Muscle of leg (tissue), 16 donors: Measurements from ENCODE around the gene POLD4. TPM values are rescaled to one million over a fixed set of nuclear protein-coding genes. Genes with fewer than 3 reads are reported as not detected.
"Not testable (repeated sequence)": the region's sequence is repeated elsewhere in the genome, so short reads cannot be mapped to it uniquely, and the experiment has no call there.

Source experiments
- DNase-seq: peaks from one replicate; pipeline ENCODE4 v3.0.0; 2013
- H3K27ac ChIP-seq: one replicate; pipeline ENCODE4 v1.5.1; 2013; ENCODE audit warnings: mild to moderate bottlenecking, low read length, control low read depth
- H3K27me3 ChIP-seq: one replicate; pipeline ENCODE4 v1.6.1; 2013; ENCODE audit warnings: low read length; ENCODE audit not compliant: control insufficient read depth, insufficient read depth
- H3K36me3 ChIP-seq: one replicate; pipeline ENCODE4 v1.6.1; 2013; ENCODE audit warnings: low read length; ENCODE audit not compliant: control insufficient read depth, insufficient read depth
- H3K4me1 ChIP-seq: one replicate; pipeline ENCODE4 v1.6.1; 2013; ENCODE audit warnings: low read length; ENCODE audit not compliant: control insufficient read depth, insufficient read depth
- H3K4me3 ChIP-seq: one replicate; pipeline ENCODE4 v1.5.1; 2013; ENCODE audit warnings: low read length, control low read depth
- H3K9me3 ChIP-seq: replicated peaks from 2 replicates; pipeline ENCODE4 v1.6.1; 2013; ENCODE audit warnings: low read depth, low read length; ENCODE audit not compliant: control insufficient read depth
- WGBS: methylation state at CpG from one replicate; pipeline ENCODE4 v1.1.5; 2013; ENCODE audit warnings: missing lambda C conversion rate; ENCODE audit not compliant: insufficient coverage; 5-methylcytosine and 5-hydroxymethylcytosine counted together
- long read RNA-seq, 11 donors: transcript quantifications; one replicate each; lab custom pipeline, GENCODE V29; 2026
- polyA plus RNA-seq, 8 donors: library from polyadenylated mRNA; unstranded; fragments of 120-200 nt; gene quantifications; one replicate each; pipeline versions ENCODE4 v1.2.1 to v1.2.3, GENCODE V29; 2013; ENCODE audit warnings: inconsistent platforms in 1 of 8, low replicate concordance in 1 of 8; ENCODE audit not compliant: insufficient read length in 8 of 8, insufficient read depth in 1 of 8
- total RNA-seq: library from RNA; stranded (reverse); fragments of 120-200 nt; gene quantifications from one replicate; pipeline ENCODE4 v1.2.4, GENCODE V29; 2013

The POLD4 gene
- total RNA-seq, result 33.6 TPM
- 10 to 100 TPM; 24.6 to 53.6 (median 32.1) TPM for polyA plus RNA-seq
- long read RNA-seq, donor 1, transcript POLD4-201 (4 exons, 918 nt), result major isoform, 9 of 14 reads
- long read RNA-seq, donor 1, partial matches to known transcripts, result 0 of 14 reads
- long read RNA-seq, donor 1, other reads (novel, unspliced or antisense), result 0 of 14 reads
- long read RNA-seq, donor 2, partial matches to known transcripts, result 0 of 2 reads
- long read RNA-seq, donor 2, other reads (novel, unspliced or antisense), result 0 of 2 reads
- long read RNA-seq, donor 3, transcript POLD4-201 (4 exons, 918 nt), result minor isoform, 9 of 28 reads
- long read RNA-seq, donor 3, transcript POLD4-205 (4 exons, 1,486 nt), result major isoform, 12 of 28 reads
- long read RNA-seq, donor 3, transcript POLD4-207 (4 exons, 584 nt), result minor isoform, 5 of 28 reads
- long read RNA-seq, donor 3, partial matches to known transcripts, result 0 of 28 reads
- long read RNA-seq, donor 3, other reads (novel, unspliced or antisense), result 0 of 28 reads
- long read RNA-seq, donor 4, transcript POLD4-201 (4 exons, 918 nt), result major isoform, 10 of 15 reads
- long read RNA-seq, donor 4, transcript POLD4-205 (4 exons, 1,486 nt), result minor isoform, 5 of 15 reads
- long read RNA-seq, donor 4, partial matches to known transcripts, result 0 of 15 reads
- long read RNA-seq, donor 4, other reads (novel, unspliced or antisense), result 0 of 15 reads
- long read RNA-seq, donor 5, transcript POLD4-201 (4 exons, 918 nt), result major isoform, 21 of 47 reads
- long read RNA-seq, donor 5, transcript POLD4-205 (4 exons, 1,486 nt), result minor isoform, 18 of 47 reads
- long read RNA-seq, donor 5, partial matches to known transcripts, result 0 of 47 reads
- long read RNA-seq, donor 5, other reads (novel, unspliced or antisense), result 0 of 47 reads
- long read RNA-seq, donor 6, transcript POLD4-201 (4 exons, 918 nt), result major isoform, 26 of 46 reads
- long read RNA-seq, donor 6, transcript POLD4-205 (4 exons, 1,486 nt), result minor isoform, 10 of 46 reads
- long read RNA-seq, donor 6, partial matches to known transcripts, result 0 of 46 reads
- long read RNA-seq, donor 6, other reads (novel, unspliced or antisense), result 0 of 46 reads
- long read RNA-seq, donor 7, transcript POLD4-205 (4 exons, 1,486 nt), result minor isoform, 8 of 26 reads
- long read RNA-seq, donor 7, transcript POLD4-201 (4 exons, 918 nt), result major isoform, 15 of 26 reads
- long read RNA-seq, donor 7, partial matches to known transcripts, result 0 of 26 reads
- long read RNA-seq, donor 7, other reads (novel, unspliced or antisense), result 0 of 26 reads
- long read RNA-seq, donor 8, transcript POLD4-205 (4 exons, 1,486 nt), result major isoform, 5 of 13 reads
- long read RNA-seq, donor 8, partial matches to known transcripts, result 0 of 13 reads
- long read RNA-seq, donor 8, other reads (novel, unspliced or antisense), result 0 of 13 reads
- long read RNA-seq, donor 9, transcript POLD4-205 (4 exons, 1,486 nt), result major isoform, 8 of 15 reads
- long read RNA-seq, donor 9, partial matches to known transcripts, result 0 of 15 reads
- long read RNA-seq, donor 9, other reads (novel, unspliced or antisense), result 0 of 15 reads
- long read RNA-seq, donor 10, transcript POLD4-201 (4 exons, 918 nt), result minor isoform, 6 of 23 reads
- long read RNA-seq, donor 10, transcript POLD4-205 (4 exons, 1,486 nt), result major isoform, 12 of 23 reads
- long read RNA-seq, donor 10, partial matches to known transcripts, result 0 of 23 reads
- long read RNA-seq, donor 10, other reads (novel, unspliced or antisense), result 0 of 23 reads
- long read RNA-seq, donor 11, transcript POLD4-201 (4 exons, 918 nt), result minor isoform, 6 of 18 reads
- long read RNA-seq, donor 11, transcript POLD4-205 (4 exons, 1,486 nt), result major isoform, 11 of 18 reads
- long read RNA-seq, donor 11, partial matches to known transcripts, result 0 of 18 reads
- long read RNA-seq, donor 11, other reads (novel, unspliced or antisense), result 0 of 18 reads

DNA sequence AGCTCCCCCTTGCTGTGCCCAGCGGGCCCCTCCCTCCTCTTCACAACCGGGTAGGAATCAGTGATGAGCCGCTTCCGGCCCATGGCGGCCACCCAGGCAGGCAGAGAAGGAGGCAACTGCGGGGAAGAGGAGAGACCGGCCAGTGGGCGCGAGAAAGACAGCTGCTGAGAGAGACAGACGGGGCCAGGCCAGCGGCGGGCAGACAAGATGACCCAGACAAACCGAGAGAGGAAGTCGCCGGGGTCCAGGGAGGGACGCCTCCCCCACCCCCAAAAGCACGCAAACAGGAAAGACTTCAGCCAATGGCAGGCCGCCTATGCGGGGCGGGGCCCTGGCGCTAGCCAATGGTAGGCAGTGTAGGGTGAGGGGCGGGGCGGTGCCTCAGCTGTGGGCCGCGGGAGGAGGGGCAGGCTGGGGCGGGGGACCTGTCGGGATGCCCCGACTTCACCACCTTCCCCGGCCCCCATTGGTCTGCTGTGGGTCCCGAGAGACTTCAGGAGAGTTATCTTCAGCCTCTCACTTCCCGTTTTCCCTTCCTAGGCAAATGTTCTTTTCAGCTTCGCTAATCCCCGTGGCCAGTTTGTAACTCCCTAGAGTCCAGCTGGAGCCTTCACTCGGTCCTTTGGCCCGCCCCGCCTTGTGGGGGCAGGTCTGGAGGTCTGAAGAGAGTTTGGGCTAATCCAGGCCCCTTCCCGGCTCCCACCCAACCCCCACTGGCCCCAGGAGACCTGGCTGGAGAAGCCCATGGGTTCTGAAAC lies at the start of gene POLD4:
TSS of gene POLD4 (minus strand) at position 230 of the 758 bp plus-strand sequence. CDS start at position 83, 147 bp downstream.
- Histone ChIP-seq H3K36me3 (no peaks in the 10 kb centered on the region), H3K9me3 (no peaks in the 10 kb centered on the region), H3K4me1 (peaks cover 65% of the 10 kb centered on the region), H3K27ac (peak within 1 kb of the TSS; percentile 99), H3K4me3 (peak within 1 kb of the TSS; percentile 87), H3K27me3 (no peaks in the 10 kb centered on the region)
- WGBS, result 0% methylated on average over 13 of the region's 37 CpGs
- peak; percentile 98 for DNase-seq

DNA sequence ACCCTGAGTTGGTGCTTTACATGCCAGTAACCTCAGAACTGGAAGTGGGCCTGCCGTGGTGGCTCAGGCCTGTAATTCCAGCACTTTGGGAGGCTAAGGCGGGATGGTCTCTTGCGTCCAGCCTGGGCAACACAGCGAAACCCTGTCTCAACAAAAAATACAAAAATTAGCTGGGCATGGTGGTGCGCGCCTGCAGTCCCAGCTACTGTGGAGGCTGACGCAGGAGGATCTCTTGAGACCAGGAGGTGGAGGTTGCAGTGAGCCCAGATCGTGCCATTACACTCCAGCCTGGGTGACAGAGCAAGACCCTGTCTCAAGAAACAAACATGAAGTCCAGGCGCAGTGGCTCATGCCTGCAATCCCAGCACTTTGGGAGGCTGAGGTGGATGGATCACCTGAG lies 49.7 kb upstream of the POLD4 start:
- DNase-seq, H3K27me3 ChIP-seq, H3K27ac ChIP-seq, H3K4me3 ChIP-seq, H3K9me3 ChIP-seq: not testable (repeated sequence)
- 94% methylated on average over 5 of the region's 9 CpGs for whole genome bisulfite sequencing
- peaks cover 39% of the 10 kb centered on the region for H3K4me1 ChIP-seq
- H3K36me3 ChIP-seq, result peaks cover 23% of the 10 kb centered on the region

DNA sequence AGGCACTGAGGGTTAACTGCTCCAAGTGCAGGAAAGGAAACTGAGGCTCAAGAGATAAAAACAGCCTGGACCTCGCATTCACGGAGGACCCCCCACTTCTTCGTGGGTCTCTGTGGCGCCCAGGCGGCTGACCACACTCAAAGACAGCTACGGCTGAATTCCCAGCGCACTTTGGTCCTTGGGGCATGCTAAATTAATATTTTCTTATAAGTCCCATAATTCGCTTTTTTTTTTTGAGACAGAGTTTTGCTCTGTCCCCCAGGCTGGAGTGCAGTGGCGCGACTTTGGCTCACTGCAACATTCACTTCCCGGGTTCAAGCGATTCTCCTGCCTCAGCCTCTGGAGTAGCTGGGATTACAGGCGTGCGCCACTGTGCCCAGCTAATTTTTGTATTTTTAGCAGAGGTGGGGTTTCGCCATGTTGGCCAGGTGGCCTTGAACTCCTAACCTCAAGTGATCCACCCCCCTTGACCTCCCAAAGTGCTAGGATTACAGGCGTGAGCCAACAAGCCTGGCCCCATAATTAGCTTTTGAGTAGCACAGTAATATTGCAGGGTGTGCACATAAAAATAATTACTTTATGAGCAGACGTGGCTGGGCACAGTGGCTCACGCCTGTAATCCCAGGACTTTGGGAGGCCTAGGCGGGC lies 49.0 kb upstream of the POLD4 start:
- H3K36me3 ChIP-seq, result peaks cover 30% of the 10 kb centered on the region
- 62% methylated on average over 13 of the region's 19 CpGs for WGBS
- peaks cover 34% of the 10 kb centered on the region for H3K4me1 ChIP-seq
- H3K4me3 ChIP-seq, result peak overlapping the region; percentile 45
- not testable (repeated sequence) for H3K9me3 ChIP-seq, DNase-seq, H3K27me3 ChIP-seq
- H3K27ac ChIP-seq, result peak overlapping the region; percentile 92

- H3K27ac ChIP-seq, result peak within 1 kb of the TSS; percentile 92
- H3K36me3 ChIP-seq, result peaks cover 37% of the 10 kb centered on the region
- H3K4me3 ChIP-seq, result peak within 1 kb of the TSS; percentile 99
- no peaks in the 10 kb centered on the region for H3K9me3 ChIP-seq
- peak; percentile 96 for DNase-seq
- WGBS, result under 1% methylated on average over 44 of the region's 73 CpGs
- H3K4me1 ChIP-seq, result peaks cover 40% of the 10 kb centered on the region
- H3K27me3 ChIP-seq, result peaks cover 4% of the 10 kb centered on the region
These were observed 48.3 kb upstream of the POLD4 start, which contains the start of gene PPP1CA for GRCh38 chr11:67401495-67402191. Gene PPP1CA (minus strand): TSS chr11:67401858. CDS start chr11:67401782, 76 bp downstream.

DNA sequence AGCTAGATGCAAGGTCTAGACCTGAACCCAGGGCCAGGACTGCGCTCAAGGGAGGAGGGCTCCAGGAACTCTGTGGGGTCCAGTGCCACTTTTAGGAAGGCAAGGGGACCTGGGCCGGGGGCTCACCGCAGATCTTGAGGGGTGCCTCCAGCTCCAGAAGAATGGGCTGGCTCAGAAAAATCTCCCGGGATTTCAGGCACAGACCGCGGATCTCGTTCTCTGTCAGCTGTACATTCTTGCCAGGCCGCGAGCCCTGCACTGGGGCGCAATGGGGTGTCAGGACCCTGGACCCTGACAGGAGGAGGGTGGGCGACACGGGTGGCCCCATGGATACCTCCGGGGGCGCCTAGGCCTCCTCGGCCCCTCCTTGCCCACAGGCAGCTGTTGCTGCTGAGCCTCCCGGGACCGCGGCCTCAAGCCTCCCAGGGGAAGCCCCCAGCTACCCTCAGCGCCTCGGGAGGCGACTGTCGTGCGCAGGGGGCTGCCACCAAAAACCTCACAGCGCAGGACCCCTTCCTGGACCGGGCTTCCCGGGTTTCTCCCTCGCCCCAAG lies 47.7 kb upstream of the POLD4 start:
- peaks cover 4% of the 10 kb centered on the region for H3K27me3 ChIP-seq
- H3K9me3 ChIP-seq, result no peaks in the 10 kb centered on the region
- peaks cover 44% of the 10 kb centered on the region for H3K4me1 ChIP-seq
- no peak for DNase-seq
- H3K36me3 ChIP-seq, result peaks cover 43% of the 10 kb centered on the region
- peak overlapping the region; percentile 99 for H3K4me3 ChIP-seq
- 4% methylated on average over 27 of the region's 27 CpGs for WGBS
- peak overlapping the region; percentile 90 for H3K27ac ChIP-seq

DNA sequence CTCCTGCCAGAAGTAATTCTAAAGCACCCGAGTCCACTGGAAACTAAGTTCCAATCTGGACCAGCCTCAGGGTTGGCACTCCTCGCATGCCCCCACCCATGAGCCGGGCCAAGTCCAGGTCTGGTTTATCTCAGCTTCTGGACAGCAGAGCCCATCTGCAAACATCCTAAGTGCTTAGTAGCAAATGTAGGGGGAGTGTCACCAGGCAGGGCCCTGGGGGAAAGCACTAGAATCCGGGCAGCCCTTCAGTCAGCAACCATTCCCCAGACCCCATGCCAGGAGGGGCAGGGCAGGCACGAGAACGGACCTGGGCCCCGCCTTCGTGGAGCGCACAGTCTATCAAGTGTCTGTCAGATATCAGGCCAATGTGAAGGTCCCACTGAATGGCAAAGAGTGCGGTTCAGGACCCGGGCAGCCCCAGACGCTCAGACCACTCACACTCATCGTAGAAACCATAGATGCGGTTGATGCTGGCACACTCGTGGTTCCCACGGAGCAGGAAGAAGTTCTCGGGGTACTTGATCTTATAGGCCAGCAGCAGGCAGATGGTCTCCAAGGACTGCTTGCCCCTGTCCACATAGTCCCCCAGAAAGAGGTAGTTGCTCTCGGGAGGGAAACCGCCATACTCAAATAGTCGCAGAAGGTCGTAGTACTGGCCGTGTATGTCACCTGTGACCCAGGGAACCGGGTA lies 47.0 kb upstream of the POLD4 start:
- WGBS, result 44% methylated on average over 21 of the region's 23 CpGs
- Histone ChIP-seq H3K27ac (peak overlapping the region; percentile 90), H3K36me3 (peaks cover 46% of the 10 kb centered on the region), H3K4me1 (peaks cover 44% of the 10 kb centered on the region), H3K27me3 (peaks cover 4% of the 10 kb centered on the region), H3K9me3 (no peaks in the 10 kb centered on the region), H3K4me3 (peak overlapping the region; percentile 99)
- DNase-seq, result no peak
